ENCODE measurements around the gene SLC35E1.
"Not testable (repeated sequence)": the region's sequence is repeated elsewhere in the genome, so short reads cannot be mapped to it uniquely, and the experiment has no call there.

The SLC35E1 gene

GRCh38 chr19:16520074-16520973, 51.9 kb downstream of the SLC35E1 start:
- DNase-seq = no peak

DNA sequence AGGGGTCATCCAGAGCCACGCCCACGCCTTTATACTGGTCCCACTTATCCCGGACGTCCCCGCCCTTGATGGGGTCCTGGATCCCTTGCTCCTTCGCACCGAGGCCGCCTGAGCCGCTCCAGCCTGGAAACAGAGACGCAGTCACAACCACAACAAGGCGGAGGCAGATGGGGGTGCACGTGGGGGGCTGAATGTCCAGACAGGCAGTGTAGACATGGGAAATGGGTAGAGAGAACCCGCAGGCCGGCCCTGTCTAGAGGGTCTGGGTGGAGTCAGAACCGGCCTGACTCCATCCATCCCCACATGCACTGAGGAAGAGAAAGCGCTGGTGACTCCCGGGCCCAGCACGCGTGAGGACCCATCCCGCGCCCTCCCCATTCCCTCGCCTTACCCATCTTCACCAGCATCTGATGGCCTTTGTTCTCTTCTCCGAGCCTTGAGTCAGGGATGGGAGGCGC, 53.0 kb downstream of the SLC35E1 start:
- no peak for DNase-seq

- DNase-seq = no peak
Measured at GRCh38 chr19:16518483-16519229, 53.6 kb downstream of the SLC35E1 start.

DNA sequence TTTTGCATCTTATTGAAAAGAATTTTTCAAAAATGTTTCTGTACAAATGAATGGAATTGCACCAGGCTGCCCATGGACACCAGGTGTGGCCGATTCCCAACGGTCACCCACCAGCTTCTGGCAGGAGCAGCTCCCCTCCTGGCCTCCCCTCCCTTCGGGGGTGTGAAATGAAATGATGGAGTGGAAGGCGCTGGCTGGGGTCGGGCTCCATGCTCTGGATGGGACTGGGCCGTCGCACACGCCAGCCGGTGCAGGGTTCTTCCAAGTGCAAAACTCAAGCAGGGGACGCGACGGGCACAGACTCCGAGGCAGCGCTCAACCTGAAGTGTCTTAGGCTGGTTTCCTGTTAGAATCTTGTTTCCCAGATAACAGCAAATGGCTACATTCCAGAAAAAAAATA, 54.2 kb downstream of the SLC35E1 start:
- no peak for DNase-seq

DNA sequence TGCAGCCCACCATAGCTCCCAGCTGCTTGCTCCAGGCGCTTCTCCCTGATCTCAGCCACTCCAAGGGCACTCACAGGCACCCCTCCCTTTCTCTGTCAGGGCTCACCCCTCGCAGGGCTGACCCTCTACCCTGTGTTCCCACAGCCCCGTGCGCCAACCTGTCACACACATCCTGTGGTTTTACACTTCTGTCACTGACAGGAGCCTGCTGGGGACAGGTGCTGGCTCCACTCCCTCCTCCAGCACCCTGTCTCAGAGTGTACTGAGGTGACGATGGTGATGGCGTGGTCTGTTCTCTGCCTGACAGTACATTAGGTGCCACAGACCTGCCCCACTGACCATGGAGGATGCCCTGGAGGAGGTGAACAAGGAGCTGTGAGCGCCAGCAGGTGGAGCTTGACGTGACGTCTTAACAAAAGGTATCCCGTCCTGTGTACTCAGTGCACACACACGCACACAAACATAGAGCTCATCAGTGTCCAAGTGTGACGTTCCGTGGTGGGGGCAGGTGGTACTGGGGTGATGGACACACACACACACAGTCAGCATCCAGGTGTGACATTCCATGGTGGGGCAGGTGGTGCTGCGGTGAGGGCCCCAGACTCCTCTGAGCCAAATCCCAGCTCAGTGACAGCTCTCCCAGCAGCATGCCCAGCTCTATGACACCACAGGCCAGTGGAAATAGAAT, 55.1 kb downstream of the SLC35E1 start:
- DNase-seq = no peak

- no peak for DNase-seq
Measured at GRCh38 chr19:16516381-16516780, 55.8 kb downstream of the SLC35E1 start.

- no peak for DNase-seq
Measured at GRCh38 chr19:16514383-16515019, 57.7 kb downstream of the SLC35E1 start.

DNA sequence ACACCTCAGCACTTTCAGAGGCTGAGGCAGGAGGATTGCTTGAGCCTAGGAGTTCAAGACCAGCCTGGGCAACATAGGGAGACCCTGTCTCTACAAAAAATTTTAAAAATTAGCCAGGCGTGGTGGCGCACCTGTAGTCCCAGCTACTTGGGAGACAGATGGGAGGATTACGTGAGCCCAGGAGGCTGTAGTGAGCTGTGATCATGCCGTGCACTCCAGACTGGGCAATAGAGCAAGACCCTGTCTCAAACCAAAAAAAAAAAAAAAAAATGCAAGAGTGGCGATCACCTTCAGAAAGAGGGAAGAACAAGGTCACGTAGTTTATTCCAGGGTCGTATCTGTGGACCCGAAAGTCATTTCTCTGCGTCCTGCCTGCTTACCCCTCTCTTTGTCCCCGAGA, 59.6 kb downstream of the SLC35E1 start:
- not testable (repeated sequence) for DNase-seq

DNA sequence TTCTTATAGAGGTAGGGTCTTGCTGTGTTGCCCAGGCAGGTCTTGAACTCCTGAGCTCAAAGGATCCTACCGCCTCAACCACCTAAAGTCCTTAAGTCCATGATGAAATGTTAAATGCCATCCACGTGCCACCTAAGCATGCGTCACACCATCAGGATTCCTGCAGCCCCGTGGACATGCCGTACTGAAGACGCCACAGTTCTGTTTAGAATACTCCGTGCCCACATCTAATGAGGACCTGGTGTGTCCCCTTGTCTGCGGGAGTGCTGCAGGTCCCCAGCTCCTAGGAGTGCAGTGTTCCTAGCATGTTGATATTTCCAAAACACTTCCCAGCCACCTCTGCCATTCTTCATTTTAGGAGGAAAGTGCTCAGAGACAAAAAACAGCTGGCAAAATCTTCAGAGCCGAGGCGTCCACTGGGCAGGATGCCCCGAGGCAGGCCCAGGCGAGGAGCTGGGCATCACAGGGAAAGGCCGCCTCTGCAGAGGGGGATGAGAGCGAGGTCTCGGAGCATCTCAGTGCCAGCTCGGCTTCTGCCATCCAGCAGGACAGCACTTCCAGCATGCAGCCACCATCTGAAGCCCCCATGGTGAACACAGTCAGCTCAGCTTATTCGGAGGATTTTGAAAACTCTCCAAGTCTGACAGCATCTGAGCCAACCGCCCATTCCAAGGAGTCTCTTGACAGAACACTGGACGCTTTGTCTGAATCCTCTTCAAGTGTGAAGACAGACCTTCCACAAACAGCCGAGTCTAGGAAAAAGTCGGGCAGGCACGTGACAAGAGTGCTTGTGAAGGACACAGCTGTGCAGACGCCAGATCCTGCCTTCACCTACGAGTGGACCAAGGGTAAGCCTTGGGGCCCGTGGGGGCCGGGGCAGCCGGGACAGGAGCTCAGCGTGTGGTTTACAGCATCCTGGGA, 62.8 kb downstream of the SLC35E1 start:
- no peak for DNase-seq

GRCh38 chr19:16508546-16508945, 63.7 kb downstream of the SLC35E1 start:
- DNase-seq = no peak

DNA sequence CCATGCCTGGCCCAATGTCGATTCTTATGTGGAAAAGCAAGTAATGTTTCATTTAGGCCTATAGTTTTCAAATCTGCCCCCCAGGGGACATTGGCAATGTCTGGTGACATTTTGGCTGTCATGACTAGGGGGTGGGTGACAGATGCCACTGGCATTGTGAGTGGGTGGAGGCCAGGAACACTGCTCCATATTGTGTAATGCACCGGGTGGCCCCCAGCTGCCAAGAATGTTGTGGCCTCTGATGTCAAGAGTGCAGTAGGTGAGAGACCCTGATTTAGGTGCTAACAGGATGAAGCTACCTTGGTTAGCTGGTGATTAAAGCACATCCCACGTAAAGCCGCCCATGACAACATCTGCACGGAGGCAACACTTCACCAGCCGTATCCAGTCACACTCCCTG, 65.3 kb downstream of the SLC35E1 start:
- no peak for DNase-seq

DNA sequence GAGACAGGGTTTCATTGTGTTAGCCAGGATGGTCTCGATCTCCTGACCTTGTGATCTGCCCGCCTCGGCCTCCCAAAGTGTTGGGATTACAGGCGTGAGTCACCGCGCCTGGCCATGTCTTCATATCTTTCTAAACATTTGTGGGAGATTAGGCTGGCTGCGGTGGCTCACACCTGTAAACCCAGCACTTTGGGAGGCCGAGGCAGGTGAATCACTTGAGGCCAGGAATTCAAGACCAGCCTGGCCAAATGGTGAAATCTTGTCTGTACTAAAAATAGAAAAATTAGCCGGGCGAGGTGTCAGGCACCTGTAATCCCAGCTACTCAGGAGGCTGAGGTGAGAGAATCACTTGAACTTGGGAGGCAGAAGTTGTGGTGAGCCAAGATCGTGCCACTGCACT, 66.1 kb downstream of the SLC35E1 start:
- DNase-seq = not testable (repeated sequence)

GRCh38 chr19:16504271-16504670, 67.9 kb downstream of the SLC35E1 start:
- DNase-seq = no peak
